Measurements from ENCODE around the gene NMNAT2. TPM values are rescaled to one million over a fixed set of nuclear protein-coding genes. Genes with fewer than 3 reads are reported as not detected.

The NMNAT2 gene
- total and polyA plus RNA-seq, 2 of the 8 experiments (the other 6 are each of a cell fraction or from before 2014, with no cell fraction given) = 6.5 to 20.9 TPM

GRCh38 chr1:183303901-183304300, 114.3 kb downstream of the NMNAT2 start (continued):
- TF ChIP-seq CHD7 (IDR thresholded peaks at IDR 0.05; ENCODE audit: insufficient replicate concordance, low read length) = no peak
- TF ChIP-seq EZH2 (IDR thresholded peaks at IDR 0.05; ENCODE audit: low read depth, low read length, severe bottlenecking) = no peak
- TF ChIP-seq RBBP5 (IDR thresholded peaks at IDR 0.05; ENCODE audit: borderline replicate concordance, low read depth, low read length) = no peak
- no peak for TF ChIP-seq RFX5 (IDR thresholded peaks at IDR 0.05; ENCODE audit: borderline replicate concordance, low read depth, low read length)
- no peak for TF ChIP-seq ATF2 (IDR thresholded peaks at IDR 0.05; ENCODE audit: low read length)
